Measurements from ENCODE around the gene UBE2D1. TPM values are rescaled to one million over a fixed set of nuclear protein-coding genes. Genes with fewer than 3 reads are reported as not detected.

The UBE2D1 gene
- total and polyA plus RNA-seq, 7 donors = 11.5 to 21.9 (median 19.6) TPM

- H3K9me3 ChIP-seq = no peaks in the 10 kb centered on the region
- intact Hi-C loops (cut with DNase I) = no loop called here
Observed at GRCh38 chr10:58311026-58311425, 23.8 kb upstream of the UBE2D1 start.

GRCh38 chr10:58316874-58317273 lies 17.9 kb upstream of the UBE2D1 start:
- Histone ChIP-seq H3K36me3 (no peaks in the 10 kb centered on the region), H3K4me3 (no peak overlapping the region), H3K4me1 (no peaks in the 10 kb centered on the region), H3K27me3 (no peaks in the 10 kb centered on the region), H3K27ac (no peak overlapping the region), H3K9me3 (no peaks in the 10 kb centered on the region)
- no peak for TF ChIP-seq POLR2A (IDR thresholded peaks at IDR 0.05)
- TF ChIP-seq EP300 (IDR thresholded peaks at IDR 0.05) = no peak
- TF ChIP-seq POLR2AphosphoS5 (IDR thresholded peaks at IDR 0.05) = no peak
- TF ChIP-seq CTCF (IDR thresholded peaks at IDR 0.05) = no peak
- no peak for DNase-seq
- intact Hi-C loops (cut with DNase I) = no loop called here

More at GRCh38 chr10:58311026-58311425, 23.8 kb upstream of the UBE2D1 start:
- Histone ChIP-seq H3K27ac (no peak overlapping the region), H3K36me3 (no peaks in the 10 kb centered on the region), H3K4me3 (no peak overlapping the region), H3K4me1 (no peaks in the 10 kb centered on the region), H3K27me3 (peaks cover 0 to 10% (median 0%) of the 10 kb centered on the region in 3 donors)
- DNase-seq = no peak
- TF ChIP-seq POLR2A (IDR thresholded peaks at IDR 0.05) (no peak), POLR2AphosphoS5 (IDR thresholded peaks at IDR 0.05) (no peak), EP300 (IDR thresholded peaks at IDR 0.05) (no peak), CTCF (IDR thresholded peaks at IDR 0.05) (no peak)

- intact Hi-C loops (cut with DNase I) = no loop called here
- Histone ChIP-seq H3K4me3 (no peak overlapping the region), H3K9me3 (no peaks in the 10 kb centered on the region), H3K27ac (no peak overlapping the region), H3K4me1 (no peaks in the 10 kb centered on the region), H3K36me3 (no peaks in the 10 kb centered on the region), H3K27me3 (no peaks in the 10 kb centered on the region)
- TF ChIP-seq EP300 (IDR thresholded peaks at IDR 0.05) = no peak
- no peak for TF ChIP-seq POLR2A (IDR thresholded peaks at IDR 0.05)
- TF ChIP-seq POLR2AphosphoS5 (IDR thresholded peaks at IDR 0.05) = no peak
- TF ChIP-seq CTCF (IDR thresholded peaks at IDR 0.05) = no peak
- WGBS, 2 donors = 80 to 86% methylated on average over 2 of the region's 2 CpGs
- DNase-seq = no peak
Observed at GRCh38 chr10:58318346-58318745, 16.5 kb upstream of the UBE2D1 start.

- Histone ChIP-seq H3K4me1 (no peaks in the 10 kb centered on the region), H3K27ac (no peak overlapping the region), H3K36me3 (no peaks in the 10 kb centered on the region), H3K27me3 (no peaks in the 10 kb centered on the region), H3K4me3 (no peak overlapping the region), H3K9me3 (no peaks in the 10 kb centered on the region)
- DNase-seq = no peak
- WGBS, 2 donors = 86 to 95% methylated on average over 1 of the region's 1 CpG
- TF ChIP-seq CTCF (IDR thresholded peaks at IDR 0.05) (no peak), POLR2A (IDR thresholded peaks at IDR 0.05) (no peak), EP300 (IDR thresholded peaks at IDR 0.05) (no peak), POLR2AphosphoS5 (IDR thresholded peaks at IDR 0.05) (no peak)
- intact Hi-C loops (cut with DNase I) = no loop called here
Observed at GRCh38 chr10:58319599-58319998, 15.2 kb upstream of the UBE2D1 start.

- no peaks in the 10 kb centered on the region for H3K36me3 ChIP-seq
- no peak overlapping the region for H3K27ac ChIP-seq
- intact Hi-C loops (cut with DNase I) = no loop called here
- no peaks in the 10 kb centered on the region for H3K4me1 ChIP-seq
- WGBS, 2 donors = 96 to 97% methylated on average over 4 of the region's 4 CpGs
- no peak overlapping the region for H3K4me3 ChIP-seq
- DNase-seq = no peak
- no peak for TF ChIP-seq POLR2AphosphoS5 (IDR thresholded peaks at IDR 0.05)
- no peak for TF ChIP-seq EP300 (IDR thresholded peaks at IDR 0.05)
- TF ChIP-seq POLR2A (IDR thresholded peaks at IDR 0.05) = no peak
- no peak for TF ChIP-seq CTCF (IDR thresholded peaks at IDR 0.05)
- H3K9me3 ChIP-seq = no peaks in the 10 kb centered on the region
- no peaks in the 10 kb centered on the region for H3K27me3 ChIP-seq
Observed at GRCh38 chr10:58320351-58321049, 14.3 kb upstream of the UBE2D1 start.

Measured in sigmoid colon (tissue), 7 donors.